ENCODE results near the gene RBM47.

- TF ChIP-seq CTCF (conservative IDR thresholded peaks at IDR 0.05; ENCODE audit: low read depth in 2 of 2) = no peak
- TF ChIP-seq POLR2AphosphoS5 (IDR thresholded peaks at IDR 0.05; ENCODE audit: low read depth) = no peak
- no peak for TF ChIP-seq EZH2 (IDR thresholded peaks at IDR 0.05; ENCODE audit: low read depth, unreplicated experiment)
- TF ChIP-seq EZH2phosphoT487 (IDR thresholded peaks at IDR 0.05; ENCODE audit: unreplicated experiment) = no peak
- no peak for TF ChIP-seq CREB1 (CRISPR knock-in tag; IDR thresholded peaks at IDR 0.05; ENCODE audit: low read depth)
- no peak for TF ChIP-seq STAT1 (IDR thresholded peaks at IDR 0.05; ENCODE audit: unreplicated experiment)
- no peak for TF ChIP-seq NANOG (IDR thresholded peaks at IDR 0.05; ENCODE audit: borderline replicate concordance)
These were observed 45.7 kb downstream of the RBM47 start for GRCh38 chr4:40583850-40584439.

All from GM23338 (cell line).